DMS153 treated with DMSO at 0.1 percent for 48 hours (cell line): ENCODE measurements around the gene CACNG4.

Source experiments
- DNase-seq: peaks from one replicate; lab custom pipeline; 2025; ENCODE audit not compliant: unreplicated experiment; lab: John Stamatoyannopoulos, UW

CACNG4 gene

DNA sequence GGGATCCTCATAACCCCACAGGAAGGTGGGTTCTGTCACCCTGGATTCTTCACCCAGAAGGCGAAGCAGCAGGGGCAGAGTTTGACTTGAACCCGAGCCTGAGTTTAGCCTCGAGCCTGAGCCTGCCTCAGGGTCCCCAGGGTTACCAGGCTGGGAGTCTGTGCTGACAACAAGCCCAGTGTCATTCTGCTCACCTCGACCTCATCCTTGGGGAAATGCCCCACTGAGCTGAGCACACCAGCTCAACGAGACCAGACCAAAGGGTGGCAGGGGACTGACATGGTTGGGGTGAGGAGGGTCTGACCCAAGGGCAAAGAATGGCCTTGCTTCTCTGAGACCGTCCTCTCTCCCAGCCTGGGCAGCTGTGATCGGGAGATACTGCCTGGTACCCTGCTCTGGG, 20.2 kb downstream of the CACNG4 start:
- DNase-seq, result no peak

GRCh38 chr17:66985338-66986237, 21.1 kb downstream of the CACNG4 start:
- DNase-seq, result no peak

DNA sequence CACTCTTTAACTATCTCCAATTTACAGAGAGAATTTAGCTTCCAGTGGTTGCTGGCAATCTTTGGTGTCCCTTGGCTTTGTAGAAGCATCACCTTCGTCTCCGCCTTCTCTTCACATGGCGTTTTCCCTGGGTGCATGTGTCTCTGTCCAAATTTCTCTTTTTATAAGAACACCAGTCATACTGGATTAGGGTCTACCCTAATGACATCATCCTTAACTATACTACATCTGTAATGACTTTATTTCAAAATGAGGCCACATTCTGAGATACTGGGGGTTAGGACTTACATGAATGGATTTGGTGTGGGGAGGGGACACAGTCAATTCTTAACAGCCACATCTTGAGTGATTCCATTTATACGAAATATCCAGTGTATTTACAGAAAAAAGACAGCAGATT, 22.2 kb downstream of the CACNG4 start:
- DNase-seq, result no peak

DNA sequence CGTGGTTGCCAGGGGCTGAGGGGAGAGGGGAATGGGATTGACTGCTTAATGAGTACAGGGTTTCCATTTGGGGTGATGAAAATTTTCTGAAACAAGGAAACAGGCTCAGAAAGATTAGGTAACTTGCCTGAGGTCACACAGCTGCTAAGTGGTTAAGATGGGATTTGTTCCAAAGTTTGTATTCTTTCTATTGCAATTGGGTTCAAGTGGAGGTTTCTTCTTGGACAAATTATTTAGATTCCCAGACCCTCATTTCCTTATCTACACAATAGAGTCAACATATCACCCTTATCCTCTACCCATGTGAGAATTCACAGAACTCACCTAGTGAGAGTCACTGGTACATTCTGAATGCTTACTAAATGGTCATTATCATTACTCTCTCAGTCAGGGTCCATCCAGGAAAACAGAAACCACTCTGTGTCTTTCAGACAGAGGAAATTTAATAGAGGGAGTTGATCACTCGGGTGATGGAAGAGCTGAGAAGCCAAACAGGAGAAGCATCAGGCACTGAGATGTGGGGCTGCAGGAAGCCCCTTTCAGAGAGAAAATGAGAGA, 22.6 kb downstream of the CACNG4 start:
- no peak for DNase-seq

DNA sequence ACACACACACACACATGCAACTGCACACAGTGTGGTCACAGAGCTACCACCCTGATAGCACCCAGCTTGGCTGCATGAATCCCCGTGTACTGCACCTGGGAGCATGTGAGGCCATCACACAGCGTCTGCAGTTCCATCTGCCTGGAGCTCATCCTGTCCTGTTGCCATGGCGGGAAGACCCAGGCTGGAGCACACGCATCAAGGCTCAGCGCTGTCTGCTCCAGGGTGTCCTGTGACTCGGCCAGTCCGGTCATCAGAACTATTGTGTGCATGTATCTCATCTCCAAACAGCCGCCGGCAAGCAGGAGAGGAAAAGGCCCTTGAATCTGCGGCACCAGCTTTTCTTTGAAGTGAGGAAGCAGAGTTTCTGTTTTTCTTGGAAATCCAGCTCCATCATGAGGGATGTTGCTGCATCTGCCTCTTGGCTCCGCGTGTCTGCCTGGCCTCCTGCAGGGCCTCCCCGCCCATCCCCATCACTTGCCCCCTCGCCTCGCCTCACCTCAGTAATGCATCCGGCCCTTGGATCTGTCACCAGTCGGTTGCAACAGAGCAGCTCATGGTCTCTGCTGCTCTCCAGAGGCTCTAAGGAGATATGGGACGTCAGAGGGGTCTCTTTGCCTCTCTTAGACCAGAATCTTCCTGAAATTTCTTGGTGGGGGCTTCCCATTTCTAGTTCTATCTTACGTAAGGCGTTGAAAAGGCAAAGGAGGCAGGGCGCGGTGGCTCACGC, 23.7 kb downstream of the CACNG4 start:
- DNase-seq, result no peak

DNA sequence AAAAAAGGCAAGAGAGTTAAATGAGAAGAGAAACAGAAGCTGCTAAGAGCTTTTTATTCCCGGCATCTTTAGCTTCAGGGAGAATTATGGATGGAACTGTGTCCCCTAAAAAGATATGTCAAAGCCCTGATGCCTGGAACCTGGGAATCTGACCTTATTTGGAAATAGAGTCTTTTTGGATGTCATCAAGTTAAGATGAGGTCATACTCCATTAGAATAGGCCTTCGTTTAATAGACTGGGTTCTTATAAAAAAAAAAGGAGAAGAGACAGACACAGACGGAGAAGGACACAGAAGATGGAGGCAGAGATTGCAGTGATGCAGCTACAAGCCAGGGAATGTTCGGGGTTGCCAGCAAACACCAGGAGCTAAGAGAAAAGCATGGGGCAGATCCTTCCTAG, 24.6 kb downstream of the CACNG4 start:
- no peak for DNase-seq

DNA sequence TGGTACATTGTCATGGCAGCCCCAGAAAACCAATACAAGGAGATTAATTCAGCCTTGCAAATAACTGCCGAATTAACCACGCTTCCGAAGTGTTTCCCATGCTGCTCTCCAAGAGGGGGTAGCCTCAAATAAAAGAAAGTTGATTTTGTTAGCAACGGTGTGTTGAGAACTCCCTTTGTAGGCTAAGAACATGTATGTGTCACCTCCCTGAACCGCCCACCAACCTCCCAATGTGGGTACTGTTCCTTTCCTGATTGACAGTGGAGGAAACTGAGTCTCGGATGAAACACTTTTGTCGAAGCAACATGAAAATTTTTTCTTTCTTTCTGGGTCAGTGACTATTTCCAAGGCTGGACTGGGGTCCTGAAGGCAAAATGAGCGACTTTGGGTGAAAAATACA, 25.1 kb downstream of the CACNG4 start:
- no peak for DNase-seq

DNA sequence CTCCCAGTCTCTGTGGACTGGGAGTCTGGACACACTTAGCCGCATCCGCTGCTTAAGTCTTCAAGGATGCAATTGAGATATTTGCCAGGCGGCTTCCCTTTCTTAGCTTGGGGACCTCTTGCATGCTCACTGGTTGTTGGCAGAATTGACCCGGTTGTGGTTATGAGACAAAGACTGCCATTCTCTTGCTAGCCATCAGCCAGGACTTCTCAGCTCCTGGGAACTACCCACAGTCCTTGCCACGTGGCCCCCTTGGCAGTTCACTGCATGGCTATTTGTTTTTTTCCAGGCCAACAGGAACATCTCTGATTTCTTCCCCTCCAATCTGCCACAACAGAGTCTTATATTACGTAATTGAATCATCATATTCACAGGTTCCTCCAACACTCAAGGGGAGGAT, 25.5 kb downstream of the CACNG4 start:
- DNase-seq, result no peak

DNA sequence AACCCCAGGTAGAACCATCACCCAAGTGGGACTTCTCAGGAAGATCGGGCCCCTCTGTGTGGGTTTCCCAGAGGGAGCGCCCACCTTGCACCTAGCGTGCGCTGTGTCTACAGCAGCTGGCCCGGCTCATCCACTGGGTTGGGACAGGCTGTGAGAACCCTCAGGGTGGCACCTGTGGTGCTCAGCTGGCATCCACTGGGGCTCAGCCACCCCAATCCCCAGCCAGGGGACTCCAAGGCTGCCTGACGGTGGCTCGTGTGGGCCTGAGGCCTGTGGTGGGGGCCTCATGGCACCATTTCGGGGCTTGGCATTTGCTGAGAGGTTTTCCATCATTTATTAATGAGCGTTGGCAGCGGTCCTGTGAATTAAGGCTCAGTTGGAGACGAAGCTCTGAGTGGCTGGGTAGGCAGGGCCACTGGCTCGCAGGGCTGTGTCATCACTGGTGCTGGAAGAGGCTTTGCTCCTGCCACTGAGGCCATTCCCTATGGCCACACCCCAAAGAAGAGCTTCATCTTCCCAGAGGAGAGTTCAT, 28.5 kb downstream of the CACNG4 start:
- DNase-seq, result no peak

DNA sequence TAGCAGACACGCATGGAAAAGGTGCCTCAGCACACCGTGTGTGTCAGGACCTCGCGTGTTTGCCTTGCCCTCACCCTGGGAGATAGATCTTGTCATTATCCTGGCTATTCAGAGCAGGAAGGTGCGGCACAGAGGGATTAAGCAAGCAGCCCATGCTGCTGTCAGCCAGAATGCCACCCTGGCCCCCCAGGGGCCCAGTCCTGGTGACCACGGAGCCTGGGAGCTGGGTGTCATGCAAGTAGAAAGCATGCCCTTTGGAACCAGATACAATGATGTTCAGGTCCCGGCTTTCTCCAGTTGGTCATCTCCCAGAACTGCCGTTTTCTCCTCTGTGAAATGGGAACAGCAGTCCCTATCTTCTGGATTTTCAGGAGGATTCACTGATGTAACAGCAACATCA, 29.9 kb downstream of the CACNG4 start:
- DNase-seq, result no peak

DNA sequence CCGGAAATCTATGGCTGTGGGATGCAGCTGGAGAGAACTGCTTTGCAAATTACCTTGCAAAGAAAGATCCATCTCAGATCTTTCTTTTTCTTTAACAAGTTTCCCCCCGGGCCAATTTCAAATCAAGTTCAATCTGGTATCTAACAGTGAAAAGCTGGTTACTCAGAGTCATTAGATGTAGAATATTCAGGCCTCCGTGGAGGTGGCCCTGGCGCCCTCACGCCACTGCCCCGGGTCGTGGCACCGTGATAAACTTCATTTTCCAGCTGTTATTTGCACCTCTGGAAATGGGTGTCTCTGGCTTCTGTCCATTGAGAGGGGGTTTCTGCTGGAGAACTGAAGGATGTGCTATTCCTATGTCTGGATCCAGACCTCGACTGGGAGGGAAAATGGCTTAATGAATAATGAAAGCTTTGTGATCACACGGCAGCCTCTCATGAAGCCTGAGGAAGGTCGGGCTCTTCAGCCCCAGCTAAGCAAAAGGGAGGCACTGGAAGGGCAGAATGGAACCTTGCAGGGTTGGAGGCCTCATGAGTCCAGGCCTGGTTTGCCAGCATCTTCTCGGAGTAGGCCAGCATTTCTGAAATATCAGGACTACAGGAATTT, 30.5 kb downstream of the CACNG4 start:
- no peak for DNase-seq

DNA sequence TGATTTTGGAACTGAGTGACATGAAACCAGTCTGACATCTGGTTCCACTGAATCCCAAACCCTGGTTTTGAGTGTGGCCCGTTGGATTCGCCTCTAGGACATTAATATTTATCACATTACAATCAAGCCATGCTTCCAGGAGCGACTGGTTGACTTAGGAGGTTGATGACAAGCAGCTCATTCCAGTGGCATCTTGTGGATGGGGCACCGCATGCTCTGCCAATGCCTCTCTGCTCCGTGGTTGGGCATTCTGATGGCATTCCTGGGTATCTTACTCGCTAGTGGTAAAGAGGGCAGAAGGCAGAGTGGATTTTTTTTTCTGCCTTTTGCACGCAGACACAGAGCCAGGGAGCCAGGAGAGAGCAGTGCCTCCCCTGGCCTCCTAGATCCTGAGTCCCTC, 31.4 kb downstream of the CACNG4 start:
- no peak for DNase-seq

- no peak for DNase-seq
Observed at GRCh38 chr17:66996926-66997325, 32.4 kb downstream of the CACNG4 start.

DNA sequence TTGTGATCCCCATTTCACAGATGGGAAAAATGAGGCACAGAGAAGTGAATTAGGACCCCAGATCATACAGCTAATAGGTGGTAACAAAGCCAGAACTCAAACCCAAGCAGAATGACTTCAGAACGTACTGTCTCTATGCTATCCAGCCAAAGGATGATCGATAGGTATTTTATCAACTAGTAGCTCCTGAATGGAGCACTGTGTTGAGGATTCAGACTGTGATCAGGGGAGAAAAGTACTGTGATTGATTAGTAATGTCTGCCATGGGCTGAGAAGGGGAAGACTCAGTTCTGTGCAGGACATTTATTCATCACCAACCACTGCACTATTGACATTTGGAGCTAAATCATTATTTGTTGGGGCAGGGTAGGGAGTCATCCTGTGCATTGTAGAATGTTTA, 38.7 kb downstream of the CACNG4 start:
- DNase-seq, result no peak

GRCh38 chr17:67004181-67004580, 39.7 kb downstream of the CACNG4 start:
- DNase-seq, result no peak

GRCh38 chr17:67007266-67007665, 42.8 kb downstream of the CACNG4 start:
- no peak for DNase-seq

DNA sequence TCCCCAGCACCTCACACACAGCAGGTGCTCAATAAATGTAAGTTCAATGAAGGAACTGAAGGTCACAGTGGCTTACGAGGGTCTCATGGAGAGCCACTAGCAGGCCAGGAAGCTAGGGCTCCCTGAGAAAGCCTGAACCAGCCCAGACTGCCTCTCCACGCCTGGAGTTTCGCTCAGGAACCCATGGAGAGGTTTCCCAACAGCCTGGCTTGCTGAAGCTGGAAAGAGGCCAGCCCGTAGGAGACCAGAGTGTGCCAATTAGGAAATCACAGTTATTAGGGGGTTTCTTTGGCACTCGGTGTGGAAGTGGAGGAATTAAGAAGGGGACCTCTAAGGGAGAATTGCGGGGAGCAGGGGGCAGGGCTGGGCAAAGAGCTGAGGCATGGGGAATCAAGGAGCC, 43.6 kb downstream of the CACNG4 start:
- no peak for DNase-seq

- DNase-seq, result no peak
Observed at GRCh38 chr17:67011527-67012175, 47.1 kb downstream of the CACNG4 start.

DNA sequence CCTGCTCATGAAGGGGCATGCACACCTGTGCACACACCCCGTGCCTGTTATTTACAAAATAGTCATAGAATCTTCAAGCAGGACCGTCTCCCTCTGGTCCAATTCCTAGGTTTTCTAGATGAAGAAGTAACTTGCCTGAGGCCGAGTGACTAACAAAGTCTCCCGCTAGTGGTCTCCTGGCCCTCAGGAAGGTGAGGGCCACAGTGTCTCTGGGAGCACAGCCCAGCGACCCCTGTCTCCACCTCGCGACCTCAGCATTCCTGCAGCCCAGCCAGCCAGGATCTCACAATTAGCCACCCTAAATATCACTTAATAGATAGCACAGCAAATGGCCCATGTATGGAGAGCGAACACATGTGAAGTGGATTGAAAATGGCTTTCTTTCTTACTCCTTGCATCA, 49.4 kb downstream of the CACNG4 start:
- DNase-seq, result no peak

DNA sequence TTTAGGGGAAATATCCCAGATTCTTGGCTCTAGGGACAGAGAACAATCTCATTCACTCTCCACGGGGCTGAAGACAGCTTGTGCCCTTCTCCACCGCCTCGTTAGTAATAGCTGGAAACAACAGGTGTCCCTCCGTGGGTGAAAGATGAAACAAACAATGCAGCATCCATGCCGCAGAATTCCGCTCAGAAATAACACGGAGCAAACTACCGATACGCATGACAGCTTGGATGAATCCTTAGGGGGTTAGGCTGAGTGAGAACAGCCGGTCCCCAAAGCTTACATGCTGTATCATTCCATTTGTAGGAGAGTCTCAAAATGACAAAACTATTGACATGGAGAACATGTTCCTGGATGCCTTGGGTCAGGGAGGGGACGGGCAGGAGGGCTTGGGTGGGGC, 50.5 kb downstream of the CACNG4 start:
- DNase-seq, result no peak
